D721Med (cell line): ENCODE measurements around the gene TIMP1.

Source experiments
- DNase-seq: peaks from one replicate; pipeline ENCODE4 v3.0.0; 2011; ENCODE audit warnings: low spot score; ENCODE audit not compliant: insufficient read length
- FAIRE-seq: peaks from 2 replicates; lab custom pipeline; 2011; peaks lifted over from hg19 to GRCh38; lab: Jason Lieb, UNC
- CTCF ChIP-seq: IDR thresholded peaks from 2 replicates; pipeline ENCODE4 v1.5.1; 2012; ENCODE audit warnings: mild to moderate bottlenecking, control low read depth; ENCODE audit not compliant: insufficient read depth; ENCODE audit errors: missing control alignments

TIMP1 gene

GRCh38 chrX:47633689-47634590 is 51.7 kb downstream of the TIMP1 start:
- no peak for TF ChIP-seq CTCF

GRCh38 chrX:47634871-47635575 is 52.8 kb downstream of the TIMP1 start:
- DNase-seq (no peak), FAIRE-seq (no peak)
- TF ChIP-seq CTCF, result no peak

More at GRCh38 chrX:47633689-47634590, 51.7 kb downstream of the TIMP1 start:
- DNase-seq (no peak), FAIRE-seq (no peak)
